Small intestine (tissue), 7 donors: ENCODE data around the gene SEMA4F. TPM values are rescaled to one million over a fixed set of nuclear protein-coding genes. Genes with fewer than 3 reads are reported as not detected.

Experiments used
- DNase-seq, 2 donors: peaks; one replicate each; pipeline versions ENCODE4 v3.0.0 to v3.0.0-alpha.2; 2013
- FAIRE-seq: peaks from 2 replicates; lab custom pipeline; 2012; peaks lifted over from hg19 to GRCh38; lab: Jason Lieb, UNC
- H3K27ac ChIP-seq, 3 donors: one replicate each; pipeline ENCODE4 v1.5.1; 2013; ENCODE audit warnings: low read length in 2 of 3, mild to moderate bottlenecking in 2 of 3, control low read depth in 1 of 3, inconsistent platforms in 1 of 3, low read depth in 1 of 3, moderate library complexity in 1 of 3
- H3K27me3 ChIP-seq, 3 donors: one replicate each; pipeline ENCODE4 v1.6.1; 2013; ENCODE audit warnings: low read length in 3 of 3, inconsistent platforms in 1 of 3; ENCODE audit not compliant: control insufficient read depth in 3 of 3, insufficient read depth in 3 of 3
- H3K36me3 ChIP-seq, 3 donors: one replicate each; pipeline ENCODE4 v1.6.1; 2013; ENCODE audit warnings: low read length in 3 of 3, inconsistent platforms in 1 of 3, low read depth in 1 of 3, mild to moderate bottlenecking in 1 of 3, moderate library complexity in 1 of 3; ENCODE audit not compliant: control insufficient read depth in 3 of 3, insufficient read depth in 2 of 3
- H3K4me1 ChIP-seq, 3 donors: one replicate each; pipeline ENCODE4 v1.6.1; 2013; ENCODE audit warnings: low read length in 2 of 3, inconsistent platforms in 1 of 3, low read depth in 1 of 3, mild to moderate bottlenecking in 1 of 3, moderate library complexity in 1 of 3; ENCODE audit not compliant: control insufficient read depth in 3 of 3, insufficient read depth in 2 of 3
- H3K4me3 ChIP-seq, 3 donors: one replicate each; pipeline ENCODE4 v1.5.1; 2013; ENCODE audit warnings: low read length in 3 of 3, control low read depth in 1 of 3, inconsistent platforms in 1 of 3, low read depth in 1 of 3, mild to moderate bottlenecking in 1 of 3, moderate library complexity in 1 of 3
- H3K9me3 ChIP-seq, 2 donors: one replicate each; pipeline ENCODE4 v1.6.1; 2013; ENCODE audit warnings: low read depth in 1 of 2, low read length in 1 of 2; ENCODE audit not compliant: control insufficient read depth in 2 of 2, insufficient read depth in 1 of 2
- WGBS, 3 donors: extraction: QIAGEN DNeasy Blood & Tissue Kit; methylation state at CpG; one replicate each; pipeline ENCODE4 v1.1.7; 2013; 5-methylcytosine and 5-hydroxymethylcytosine counted together
- polyA plus RNA-seq, 4 donors: library from polyadenylated mRNA; stranded (reverse) in 3 of 4; unstranded in 1 of 4; fragments of 200-250 nt in 3 of 4; fragments of 120-200 nt in 1 of 4; gene quantifications; one replicate each; pipeline versions ENCODE4 v1.2.1 to v1.2.3, GENCODE V29; 2013
- donor health status: healthy with polysubstance abuse.
- donor health status: control.
- donor health status: control.
- donor health status: Bipolar disorder and iron deficiency.
- donor health status: healthy.

Gene SEMA4F
- polyA plus RNA-seq, 4 donors, result 0.27 to 2.4 (median 1.0) TPM; not detected in 1

- Histone ChIP-seq H3K4me3 (no peak overlapping the region), H3K9me3 (peaks cover 0 to 7% of the 10 kb centered on the region in 2 donors), H3K27me3 (peaks cover 0 to 4% (median 4%) of the 10 kb centered on the region in 3 donors), H3K4me1 (no peaks in the 10 kb centered on the region), H3K27ac (no peak overlapping the region), H3K36me3 (no peaks in the 10 kb centered on the region)
- FAIRE-seq, result no peak
- 83 to 90% (median 87%) methylated on average over 2 of the region's 2 CpGs for WGBS, 3 donors
- no peak for DNase-seq
Observed at GRCh38 chr2:74730530-74730929, 76.5 kb downstream of the SEMA4F start.

Other genes starting within 250 kb of the SEMA4F start
- gene C2orf81, start 232.6 kb upstream of the SEMA4F start, polyA plus RNA-seq, result 1 to 10 TPM in 2 of 4 donors, under 1 TPM in 2; 0.22 to 2.5 (median 1.1) TPM
- 10 to 100 TPM in 1 of 4 donors, 1 to 10 TPM in 3; 1.6 to 11.2 (median 6.2) TPM for gene WDR54, start 232.5 kb upstream of the SEMA4F start, polyA plus RNA-seq
- gene RTKN, start 212.3 kb upstream of the SEMA4F start, polyA plus RNA-seq, result 10 to 100 TPM; 51.1 to 94.1 (median 69.7) TPM
- 10 to 100 TPM; 28.7 to 43.8 (median 35.8) TPM for gene INO80B, start 199.2 kb upstream of the SEMA4F start, polyA plus RNA-seq
- gene WBP1, start 195.8 kb upstream of the SEMA4F start, polyA plus RNA-seq, result 10 to 100 TPM; 55.1 to 82.7 (median 66.4) TPM
- gene MOGS, start 188.9 kb upstream of the SEMA4F start, polyA plus RNA-seq, result 10 to 100 TPM; 38.4 to 66.1 (median 62.5) TPM
- gene MRPL53, start 181.6 kb upstream of the SEMA4F start, polyA plus RNA-seq, result 10 to 100 TPM; 46.7 to 75.1 (median 54.3) TPM
- 10 to 100 TPM in 2 of 4 donors, 1 to 10 TPM in 2; 4.1 to 21.0 (median 8.4) TPM for gene CCDC142, start 171.2 kb upstream of the SEMA4F start, polyA plus RNA-seq
- gene TTC31, start 171.2 kb upstream of the SEMA4F start, polyA plus RNA-seq, result 10 to 100 TPM; 20.1 to 51.0 (median 27.1) TPM
- 10 to 100 TPM in 1 of 4 donors, 1 to 10 TPM in 3; 2.3 to 37.5 (median 5.3) TPM for gene LBX2, start 154.6 kb upstream of the SEMA4F start, polyA plus RNA-seq
- gene PCGF1, start 146.6 kb upstream of the SEMA4F start, polyA plus RNA-seq, result 10 to 100 TPM; 13.2 to 23.5 (median 18.8) TPM
- 1 to 10 TPM in 2 of 4 donors, not detected in 2; 1.5 to 5.4 TPM for gene TLX2, start 139.8 kb upstream of the SEMA4F start, polyA plus RNA-seq
- 100 to 1,000 TPM in 1 of 4 donors, 10 to 100 TPM in 3; 15.8 to 106 (median 39.6) TPM for gene DQX1, start 128.0 kb upstream of the SEMA4F start, polyA plus RNA-seq
- gene AUP1, start 124.5 kb upstream of the SEMA4F start, polyA plus RNA-seq, result 100 to 1,000 TPM; 136 to 237 (median 190) TPM
- gene HTRA2, start 124.3 kb upstream of the SEMA4F start, polyA plus RNA-seq, result 10 to 100 TPM; 20.4 to 42.3 (median 28.1) TPM
- gene LOXL3, start 100.3 kb upstream of the SEMA4F start, polyA plus RNA-seq, result 1 to 10 TPM in 2 of 4 donors, under 1 TPM in 2; 0.22 to 2.9 (median 1.3) TPM
- 10 to 100 TPM in 2 of 4 donors, 1 to 10 TPM in 2; 5.5 to 17.7 (median 12.5) TPM for gene DOK1, start 99.5 kb upstream of the SEMA4F start, polyA plus RNA-seq
- gene M1AP, start 5.9 kb upstream of the SEMA4F start, polyA plus RNA-seq, result under 1 TPM in 2 of 4 donors, not detected in 2; 0.12 to 0.13 TPM
- 1 to 10 TPM; 2.2 to 7.3 (median 3.7) TPM for gene HK2, start 179.9 kb downstream of the SEMA4F start, polyA plus RNA-seq